ENCODE measurements around the gene PPP6R2. TPM values are rescaled to one million over a fixed set of nuclear protein-coding genes. Genes with fewer than 3 reads are reported as not detected.
A peak's percentile ranks its signal among the peaks of the same experiment; 100 is the strongest.
"Not testable (repeated sequence)": the region's sequence is repeated elsewhere in the genome, so short reads cannot be mapped to it uniquely, and the experiment has no call there.

The PPP6R2 gene
- total RNA-seq, 2 donors from 2014 or later: 61.1 to 100 TPM

DNA sequence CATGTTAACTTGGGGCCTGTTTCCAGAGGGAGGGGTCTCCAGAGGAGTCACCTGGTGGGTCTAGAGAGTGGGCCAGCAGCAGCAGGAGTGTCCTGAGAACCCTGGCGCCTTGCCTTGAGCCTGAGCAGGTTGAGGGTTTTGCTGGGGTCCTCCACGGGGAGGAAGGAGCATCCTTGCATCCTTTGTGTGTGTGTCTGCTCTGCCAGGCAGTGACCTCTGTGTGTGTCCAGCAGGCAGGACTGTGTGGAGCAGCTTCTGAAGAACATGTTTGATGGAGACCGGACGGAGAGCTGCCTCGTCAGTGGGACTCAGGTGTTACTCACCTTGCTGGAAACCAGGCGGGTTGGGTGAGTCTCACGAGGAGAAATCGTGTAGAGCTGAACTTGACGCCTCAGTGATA, 76.0 kb downstream of the PPP6R2 start:
- peaks cover 4% of the 10 kb centered on the region for H3K36me3 Mint-ChIP-seq
- ATAC-seq: no peak
- no peak overlapping the region for H3K27ac Mint-ChIP-seq
- DNase-seq (ENCODE audit: low spot score): no peak
- no peaks in the 10 kb centered on the region for H3K4me1 Mint-ChIP-seq (ENCODE audit: low read depth in 2 of 2)
- no peaks in the 10 kb centered on the region for H3K9me3 Mint-ChIP-seq
- no peak overlapping the region for H3K4me3 Mint-ChIP-seq
- H3K27me3 Mint-ChIP-seq: no peaks in the 10 kb centered on the region

DNA sequence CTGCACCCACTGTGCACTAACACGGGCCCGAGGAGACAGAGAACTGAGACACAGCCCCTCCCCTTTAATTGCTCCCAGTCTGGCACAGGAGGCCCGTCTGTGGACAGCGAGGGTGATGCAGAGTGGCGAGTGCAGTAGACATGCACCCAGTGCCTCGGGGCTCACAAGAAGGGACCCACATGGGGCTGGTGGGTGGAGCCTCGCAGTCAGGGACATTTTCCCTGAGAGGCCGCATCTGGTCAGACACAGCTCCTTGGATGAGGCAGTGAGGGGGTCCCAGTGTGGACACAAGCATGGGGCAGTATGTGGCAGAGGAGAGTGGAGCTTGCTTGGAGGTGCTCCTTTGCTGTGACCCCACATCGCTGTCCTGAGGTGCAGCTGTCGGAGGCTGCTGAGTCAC, 76.9 kb downstream of the PPP6R2 start:
- DNase-seq (ENCODE audit: low spot score) (no peak), ATAC-seq (no peak)
- Mint-ChIP-seq H3K36me3 (peaks cover 8% of the 10 kb centered on the region), H3K4me1 (ENCODE audit: low read depth in 2 of 2) (no peaks in the 10 kb centered on the region), H3K27ac (no peak overlapping the region), H3K9me3 (no peaks in the 10 kb centered on the region), H3K27me3 (no peaks in the 10 kb centered on the region), H3K4me3 (no peak overlapping the region)

DNA sequence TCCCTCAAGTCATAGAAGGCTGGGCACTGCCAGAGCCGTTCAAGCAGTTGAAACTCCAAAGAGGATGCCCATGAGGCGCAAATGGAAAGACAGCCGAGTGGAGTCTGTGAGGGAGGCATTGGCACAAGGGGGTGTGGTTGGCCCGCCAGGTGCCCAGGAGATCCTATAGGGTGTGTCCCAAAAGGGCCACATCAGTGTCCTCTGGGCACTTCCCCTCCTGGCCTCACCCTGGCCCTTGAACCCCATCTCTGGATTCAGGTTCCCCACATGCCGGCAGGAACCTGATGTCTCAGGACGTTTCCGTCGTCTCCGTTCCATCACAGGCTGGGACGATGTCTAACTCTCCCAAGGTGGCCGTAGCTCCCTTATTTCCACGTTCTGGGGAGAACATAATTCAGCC, 77.5 kb downstream of the PPP6R2 start:
- DNase-seq (ENCODE audit: low spot score) (no peak), ATAC-seq (no peak)
- H3K27me3 Mint-ChIP-seq: no peaks in the 10 kb centered on the region
- peaks cover 11% of the 10 kb centered on the region for H3K36me3 Mint-ChIP-seq
- no peak overlapping the region for H3K4me3 Mint-ChIP-seq
- H3K9me3 Mint-ChIP-seq: no peaks in the 10 kb centered on the region
- H3K27ac Mint-ChIP-seq: no peak overlapping the region
- H3K4me1 Mint-ChIP-seq (ENCODE audit: low read depth in 2 of 2): no peaks in the 10 kb centered on the region

DNA sequence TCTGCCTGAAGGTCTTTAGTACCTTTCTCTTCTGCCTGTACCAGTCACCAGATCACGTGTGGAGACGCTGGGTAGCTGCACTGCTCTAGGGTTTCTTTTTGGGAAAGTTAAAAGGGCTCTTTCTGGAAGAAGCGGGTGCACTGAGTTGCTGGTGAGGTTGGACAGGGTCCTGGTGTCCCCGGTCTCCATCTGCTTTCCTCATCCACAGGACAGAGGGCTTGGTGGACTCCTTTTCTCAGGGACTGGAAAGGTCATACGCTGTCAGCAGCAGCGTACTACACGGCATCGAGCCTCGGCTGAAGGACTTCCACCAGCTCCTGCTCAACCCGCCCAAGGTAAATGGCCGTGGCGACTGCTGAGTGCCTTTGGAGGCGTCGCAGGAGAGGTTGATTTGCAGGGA, 78.9 kb downstream of the PPP6R2 start:
- Mint-ChIP-seq H3K27me3 (no peaks in the 10 kb centered on the region), H3K9me3 (no peaks in the 10 kb centered on the region), H3K4me3 (no peak overlapping the region), H3K36me3 (peaks cover 11% of the 10 kb centered on the region), H3K27ac (no peak overlapping the region), H3K4me1 (ENCODE audit: low read depth in 2 of 2) (no peaks in the 10 kb centered on the region)
- DNase-seq (ENCODE audit: low spot score) (no peak), ATAC-seq (no peak)

DNA sequence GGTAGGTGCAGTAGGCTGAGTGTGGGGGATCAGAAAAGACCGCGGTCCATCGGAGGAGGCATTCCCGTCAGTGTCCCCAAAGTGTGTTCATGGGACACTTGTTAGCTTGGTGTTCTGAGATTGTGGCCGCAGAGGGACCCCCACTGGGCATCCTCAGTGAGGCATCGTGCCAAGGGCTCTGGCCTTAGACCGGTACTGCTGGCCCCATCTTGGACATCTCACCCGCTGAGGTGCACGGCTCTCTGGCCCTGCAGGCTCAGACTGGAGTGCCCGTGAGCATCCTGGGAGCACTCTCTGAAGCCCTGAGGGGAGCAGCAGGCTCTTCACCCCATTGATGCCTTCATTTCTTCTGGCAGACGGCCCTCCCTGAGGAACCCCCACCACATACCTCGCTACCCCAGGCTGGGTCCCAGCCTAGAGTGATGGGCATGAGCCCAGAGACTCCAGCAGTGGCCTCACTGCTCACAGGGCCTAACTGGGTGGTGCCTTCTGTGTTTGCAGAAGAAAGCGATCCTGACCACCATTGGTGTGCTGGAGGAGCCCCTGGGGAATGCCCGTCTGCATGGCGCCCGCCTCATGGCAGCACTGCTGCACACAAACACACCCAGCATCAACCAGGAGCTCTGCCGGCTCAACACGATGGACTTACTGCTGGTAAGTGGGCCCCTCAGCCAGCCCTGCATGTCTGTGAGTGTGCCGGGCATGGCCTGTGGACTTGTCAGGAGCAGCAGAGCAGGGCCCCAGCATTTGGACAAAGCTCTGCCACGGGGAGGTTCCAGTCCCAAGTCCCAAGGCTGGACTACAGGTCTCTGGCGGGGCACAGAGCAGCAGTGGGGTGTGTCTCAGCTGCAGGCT, 80.1 kb downstream of the PPP6R2 start:
- H3K9me3 Mint-ChIP-seq: no peaks in the 10 kb centered on the region
- H3K4me1 Mint-ChIP-seq (ENCODE audit: low read depth in 2 of 2): no peaks in the 10 kb centered on the region
- ATAC-seq: no peak
- H3K36me3 Mint-ChIP-seq: peaks cover 7% of the 10 kb centered on the region
- no peak overlapping the region for H3K27ac Mint-ChIP-seq
- no peak overlapping the region for H3K4me3 Mint-ChIP-seq
- no peak for DNase-seq (ENCODE audit: low spot score)
- no peaks in the 10 kb centered on the region for H3K27me3 Mint-ChIP-seq

DNA sequence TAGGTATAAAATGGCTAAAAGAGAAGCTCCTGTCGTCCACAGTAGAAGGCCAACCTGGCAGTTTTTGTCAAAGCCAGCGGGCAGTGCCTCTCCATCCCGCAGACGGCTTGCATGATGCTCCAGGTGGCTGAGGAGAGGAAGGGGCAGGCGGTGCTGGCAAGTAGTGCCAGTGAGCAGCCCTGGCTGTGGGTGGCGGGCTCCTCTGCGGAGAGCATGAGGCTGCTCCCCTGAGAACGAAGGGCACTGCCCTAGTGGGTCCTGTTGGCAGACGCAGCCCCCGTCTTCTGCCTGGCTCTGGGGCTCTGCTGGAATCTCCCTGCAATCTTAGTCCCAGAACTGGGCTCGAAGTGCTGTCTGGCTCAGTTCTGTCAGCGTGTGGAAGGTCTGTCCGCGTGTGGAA, 80.8 kb downstream of the PPP6R2 start:
- Mint-ChIP-seq H3K36me3 (peaks cover 7% of the 10 kb centered on the region), H3K4me1 (ENCODE audit: low read depth in 2 of 2) (no peaks in the 10 kb centered on the region), H3K27me3 (no peaks in the 10 kb centered on the region), H3K4me3 (no peak overlapping the region), H3K9me3 (no peaks in the 10 kb centered on the region), H3K27ac (no peak overlapping the region)
- no peak for ATAC-seq
- DNase-seq (ENCODE audit: low spot score): no peak

DNA sequence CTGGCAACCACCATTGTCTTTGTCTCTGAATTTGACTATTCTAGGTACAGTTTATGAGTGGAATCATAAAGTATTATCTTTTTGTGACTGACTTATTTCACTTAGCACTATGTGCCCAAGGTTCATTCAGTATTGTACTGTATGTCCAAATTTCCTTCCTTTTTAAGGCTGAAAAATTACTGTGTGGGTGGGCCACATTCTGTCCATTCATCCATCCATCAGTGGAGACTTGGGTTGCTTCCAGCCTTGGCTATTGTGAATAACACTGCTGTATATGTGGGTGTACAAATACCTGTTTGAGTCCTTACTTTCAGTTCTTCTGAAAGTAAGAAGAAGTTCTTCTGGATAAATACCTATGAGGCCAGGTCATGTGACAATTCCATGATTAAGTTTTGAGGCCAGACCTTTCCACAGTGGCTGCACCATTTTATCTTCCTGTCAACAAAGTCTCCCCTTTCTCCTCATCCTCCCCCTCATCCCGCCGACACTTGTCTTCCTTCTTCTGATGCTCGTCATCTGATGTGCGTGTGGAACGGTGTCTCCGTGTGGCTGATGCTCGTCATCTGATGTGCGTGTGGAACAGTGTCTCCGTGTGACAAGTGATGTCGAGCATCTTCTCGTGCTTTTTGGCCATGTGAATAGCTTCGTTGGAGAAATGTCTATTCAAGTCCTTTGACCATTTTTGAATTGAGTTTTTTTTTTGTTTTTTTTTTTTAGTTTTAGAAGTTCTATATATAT, 82.2 kb downstream of the PPP6R2 start:
- DNase-seq (ENCODE audit: low spot score): no peak
- H3K4me1 Mint-ChIP-seq (ENCODE audit: low read depth in 2 of 2): no peaks in the 10 kb centered on the region
- no peak for ATAC-seq
- H3K36me3 Mint-ChIP-seq: peaks cover 7% of the 10 kb centered on the region
- no peak overlapping the region for H3K4me3 Mint-ChIP-seq
- H3K27me3 Mint-ChIP-seq: no peaks in the 10 kb centered on the region
- no peaks in the 10 kb centered on the region for H3K9me3 Mint-ChIP-seq
- no peak overlapping the region for H3K27ac Mint-ChIP-seq

DNA sequence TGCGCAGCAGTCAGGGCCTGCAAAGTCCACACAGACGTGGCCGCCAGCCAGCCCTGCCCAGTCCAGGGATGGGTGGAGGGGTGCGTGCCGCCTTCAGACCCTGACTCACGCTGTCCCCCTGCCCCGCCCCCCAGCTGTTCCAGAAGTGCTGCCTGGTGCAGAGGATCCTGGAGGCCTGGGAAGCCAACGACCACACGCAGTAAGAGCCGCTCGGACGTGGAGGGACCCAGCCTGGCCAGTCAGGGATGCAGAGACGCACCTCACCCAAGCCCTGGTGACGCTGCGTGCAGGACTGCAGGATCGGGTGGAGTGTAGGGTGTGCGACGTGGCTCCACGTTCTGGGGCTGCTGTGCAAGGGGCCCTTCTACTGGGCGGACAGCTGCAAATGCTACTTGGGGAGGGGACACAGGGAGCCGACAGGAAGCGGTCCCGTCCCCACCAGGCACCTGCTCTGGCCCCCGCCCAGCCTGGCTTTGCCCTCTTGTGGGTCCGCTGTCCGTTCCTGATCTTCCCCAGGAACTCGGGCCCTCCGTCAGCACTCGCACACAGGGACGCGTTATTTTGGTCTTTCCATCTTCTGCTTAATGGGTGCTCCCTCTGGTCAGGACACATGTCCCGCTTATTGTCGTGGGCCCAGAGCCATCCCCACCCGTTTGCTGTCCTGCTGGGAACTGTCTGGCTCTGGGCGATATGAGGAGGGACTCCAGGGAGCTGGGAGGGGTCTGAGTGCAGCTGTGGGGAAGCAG, 89.2 kb downstream of the PPP6R2 start:
- no peaks in the 10 kb centered on the region for H3K27me3 Mint-ChIP-seq
- ATAC-seq (peak in 1 of 2 donors; percentile 7), DNase-seq (ENCODE audit: low spot score) (no peak)
- peaks cover 0 to 7% of the 10 kb centered on the region in 2 donors for H3K4me1 Mint-ChIP-seq (ENCODE audit: low read depth in 2 of 2)
- no peaks in the 10 kb centered on the region for H3K9me3 Mint-ChIP-seq
- no peak overlapping the region for H3K4me3 Mint-ChIP-seq
- no peaks in the 10 kb centered on the region for H3K36me3 Mint-ChIP-seq
- no peak overlapping the region for H3K27ac Mint-ChIP-seq

DNA sequence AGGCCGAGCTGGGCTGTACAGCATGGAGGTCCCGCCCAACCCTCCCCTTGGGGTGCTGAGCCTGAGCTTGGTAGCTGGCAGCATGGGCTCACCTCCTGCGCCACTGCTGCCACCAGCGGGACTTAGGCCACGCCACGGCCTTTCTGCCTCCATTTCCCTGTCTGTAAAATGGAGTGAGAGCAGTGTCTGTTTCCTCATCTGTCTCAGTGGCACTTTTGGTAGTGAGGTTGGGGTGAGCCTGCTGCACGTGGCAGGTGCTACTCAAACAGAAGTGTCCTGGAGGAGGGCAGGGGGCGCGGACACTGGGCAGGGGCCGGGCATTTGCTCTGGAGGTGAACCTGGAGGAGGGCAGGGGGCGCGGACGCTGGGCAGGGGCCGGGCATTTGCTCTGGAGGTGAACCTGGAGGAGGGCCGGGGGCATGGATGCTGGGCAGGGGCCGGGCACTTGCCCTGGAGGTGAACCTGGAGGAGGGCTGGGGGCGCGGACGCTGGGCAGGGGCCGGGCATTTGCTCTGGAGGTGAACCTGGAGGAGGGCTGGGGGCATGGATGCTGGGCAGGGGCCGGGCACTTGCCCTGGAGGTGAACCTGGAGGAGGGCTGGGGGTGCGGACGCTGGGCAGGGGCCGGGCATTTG, 89.9 kb downstream of the PPP6R2 start:
- not testable (repeated sequence) for H3K36me3 Mint-ChIP-seq; H3K27me3 Mint-ChIP-seq; H3K27ac Mint-ChIP-seq; ATAC-seq; H3K9me3 Mint-ChIP-seq; H3K4me1 Mint-ChIP-seq (ENCODE audit: low read depth in 2 of 2); H3K4me3 Mint-ChIP-seq; DNase-seq (ENCODE audit: low spot score)

DNA sequence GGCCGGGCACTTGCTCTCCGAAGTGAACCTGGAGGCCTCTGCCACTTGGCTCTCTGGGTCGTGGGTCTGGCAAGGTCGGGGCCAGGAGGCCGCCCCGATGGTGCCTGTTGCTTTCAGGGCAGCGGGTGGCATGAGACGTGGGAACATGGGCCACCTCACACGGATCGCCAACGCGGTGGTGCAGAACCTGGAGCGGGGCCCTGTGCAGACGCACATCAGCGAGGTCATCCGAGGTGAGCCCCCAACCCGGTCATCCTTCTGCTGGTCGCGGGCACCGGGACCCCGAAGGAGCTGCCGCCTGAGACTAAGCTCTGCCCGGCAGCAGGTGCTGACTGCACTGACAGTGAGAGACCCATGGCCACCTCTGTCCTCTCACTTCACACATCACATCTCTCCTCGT, 91.7 kb downstream of the PPP6R2 start:
- Mint-ChIP-seq H3K27me3 (no peaks in the 10 kb centered on the region), H3K36me3 (no peaks in the 10 kb centered on the region), H3K4me3 (no peak overlapping the region), H3K27ac (no peak overlapping the region), H3K9me3 (no peaks in the 10 kb centered on the region), H3K4me1 (ENCODE audit: low read depth in 2 of 2) (peaks cover 0 to 7% of the 10 kb centered on the region in 2 donors)
- ATAC-seq: no peak
- DNase-seq (ENCODE audit: low spot score): no peak

DNA sequence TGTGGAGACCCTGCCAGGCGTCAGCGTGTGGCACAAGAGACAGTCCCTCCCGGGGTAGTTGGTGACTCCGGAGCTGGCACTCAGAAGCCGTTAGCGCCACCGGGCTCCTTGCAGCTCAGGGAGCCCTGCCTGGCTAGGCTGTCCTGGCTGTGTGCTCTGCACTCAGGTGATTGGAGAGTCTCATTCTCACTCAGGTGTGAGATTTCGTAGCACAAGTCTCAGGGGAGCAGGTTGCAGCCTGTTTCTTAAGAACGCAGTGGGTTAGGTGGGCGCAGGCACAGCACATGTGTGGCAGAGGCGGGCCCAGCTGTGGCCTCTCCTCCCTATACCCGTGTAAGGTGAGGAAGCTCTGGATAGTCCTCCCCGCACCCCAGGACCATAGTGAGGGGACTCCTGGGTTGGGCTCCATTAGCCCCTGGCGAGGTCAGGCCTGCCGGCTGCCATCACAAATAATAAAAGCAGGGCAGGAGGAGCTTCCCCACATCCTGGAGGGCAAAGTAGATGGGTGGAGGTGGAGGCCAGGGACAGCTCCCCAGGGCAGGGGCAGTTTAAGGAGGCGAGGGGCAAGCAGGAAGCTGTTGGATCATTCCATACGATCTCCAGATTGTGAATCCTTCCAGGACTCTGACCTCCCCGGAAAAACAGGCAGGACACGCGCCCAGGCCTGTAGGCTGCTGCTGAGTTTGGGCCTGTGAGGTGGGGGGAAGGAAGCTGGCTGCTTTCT, 92.3 kb downstream of the PPP6R2 start:
- H3K27ac Mint-ChIP-seq: no peak overlapping the region
- no peak overlapping the region for H3K4me3 Mint-ChIP-seq
- DNase-seq (ENCODE audit: low spot score) (no peak), ATAC-seq (no peak)
- H3K27me3 Mint-ChIP-seq: no peaks in the 10 kb centered on the region
- H3K9me3 Mint-ChIP-seq: no peaks in the 10 kb centered on the region
- H3K36me3 Mint-ChIP-seq: no peaks in the 10 kb centered on the region
- peaks cover 0 to 7% of the 10 kb centered on the region in 2 donors for H3K4me1 Mint-ChIP-seq (ENCODE audit: low read depth in 2 of 2)

DNA sequence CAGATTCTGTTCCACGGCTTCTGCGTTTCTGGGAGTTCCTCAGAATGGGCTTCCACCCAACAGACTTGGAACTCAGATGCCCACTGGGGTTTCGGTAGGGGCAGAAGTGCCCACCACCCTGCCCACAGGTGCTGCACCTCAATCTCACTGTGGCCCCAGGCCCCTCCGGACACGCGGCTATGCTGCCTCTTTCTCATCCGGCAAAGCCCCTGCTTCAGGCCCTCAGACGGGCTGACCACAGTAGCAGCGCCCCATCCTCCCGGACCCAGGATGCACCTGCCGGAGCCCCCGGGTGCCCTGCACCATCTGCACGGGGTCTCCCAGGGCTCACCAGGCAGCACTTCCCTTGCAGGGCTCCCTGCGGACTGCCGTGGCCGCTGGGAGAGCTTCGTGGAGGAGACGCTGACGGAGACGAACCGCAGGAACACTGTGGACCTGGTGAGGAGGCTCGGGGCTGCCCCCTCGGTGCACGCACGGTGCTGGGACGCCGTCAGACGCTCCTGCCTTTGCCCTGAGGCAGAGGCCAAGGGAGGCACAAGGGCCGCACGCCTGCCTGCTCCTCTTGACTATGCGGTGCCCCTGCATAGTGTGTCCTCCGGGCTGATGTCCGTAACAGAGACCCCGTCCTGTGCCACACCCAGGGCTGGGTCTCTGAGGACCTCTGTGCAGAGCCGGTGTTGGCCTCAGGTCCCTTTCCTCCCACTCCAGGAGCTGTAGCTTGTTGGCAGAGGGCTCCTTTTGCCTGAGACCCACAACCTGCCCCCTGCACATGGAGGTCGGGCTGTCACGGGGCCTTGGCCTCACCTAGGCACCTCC, 93.1 kb downstream of the PPP6R2 start:
- peak in 1 of 2 donors; percentile 2 for ATAC-seq
- Mint-ChIP-seq H3K27me3 (no peaks in the 10 kb centered on the region), H3K27ac (no peak overlapping the region), H3K36me3 (no peaks in the 10 kb centered on the region), H3K4me1 (ENCODE audit: low read depth in 2 of 2) (peaks cover 0 to 7% of the 10 kb centered on the region in 2 donors), H3K9me3 (no peaks in the 10 kb centered on the region), H3K4me3 (no peak overlapping the region)
- DNase-seq (ENCODE audit: low spot score): no peak

Measured in natural killer cell treated with Interleukin-12 subunit alpha and Interleukin-12 subunit beta and Interleukin-15 and Interleukin-18, amount 100 ng/mL, for 72 hours (primary cell).